Measurements from ENCODE around the gene SLC30A2. TPM values are rescaled to one million over a fixed set of nuclear protein-coding genes. Genes with fewer than 3 reads are reported as not detected.

Gene SLC30A2
- total and polyA plus RNA-seq, 3 donors from 2014 or later: 0.24 to 1.0 (median 0.87) TPM

DNA sequence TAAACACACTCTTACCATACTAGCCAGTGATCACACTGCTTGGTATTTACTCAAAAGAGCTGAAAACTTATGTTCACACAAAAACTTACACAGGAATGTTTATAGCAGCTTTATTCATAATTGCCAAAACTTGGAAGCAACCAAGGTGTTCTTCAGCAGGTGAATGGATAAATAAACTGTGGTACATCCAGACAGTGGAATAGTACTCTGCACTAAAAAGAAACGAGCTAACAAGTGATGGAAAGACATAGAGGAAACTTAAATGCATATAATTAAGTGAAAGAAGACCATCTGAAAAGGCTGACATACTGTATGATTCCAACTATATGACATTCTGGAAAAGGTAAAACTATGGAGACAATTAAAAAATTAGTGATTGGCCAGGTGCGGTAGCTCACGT is 45.0 kb upstream of the SLC30A2 start:
- H3K4me1 ChIP-seq: no peaks in the 10 kb centered on the region
- no peaks in the 10 kb centered on the region for H3K36me3 ChIP-seq (ENCODE audit: low read depth, missing control alignments)
- no peak for DNase-seq
- TF ChIP-seq, protein P1, sequence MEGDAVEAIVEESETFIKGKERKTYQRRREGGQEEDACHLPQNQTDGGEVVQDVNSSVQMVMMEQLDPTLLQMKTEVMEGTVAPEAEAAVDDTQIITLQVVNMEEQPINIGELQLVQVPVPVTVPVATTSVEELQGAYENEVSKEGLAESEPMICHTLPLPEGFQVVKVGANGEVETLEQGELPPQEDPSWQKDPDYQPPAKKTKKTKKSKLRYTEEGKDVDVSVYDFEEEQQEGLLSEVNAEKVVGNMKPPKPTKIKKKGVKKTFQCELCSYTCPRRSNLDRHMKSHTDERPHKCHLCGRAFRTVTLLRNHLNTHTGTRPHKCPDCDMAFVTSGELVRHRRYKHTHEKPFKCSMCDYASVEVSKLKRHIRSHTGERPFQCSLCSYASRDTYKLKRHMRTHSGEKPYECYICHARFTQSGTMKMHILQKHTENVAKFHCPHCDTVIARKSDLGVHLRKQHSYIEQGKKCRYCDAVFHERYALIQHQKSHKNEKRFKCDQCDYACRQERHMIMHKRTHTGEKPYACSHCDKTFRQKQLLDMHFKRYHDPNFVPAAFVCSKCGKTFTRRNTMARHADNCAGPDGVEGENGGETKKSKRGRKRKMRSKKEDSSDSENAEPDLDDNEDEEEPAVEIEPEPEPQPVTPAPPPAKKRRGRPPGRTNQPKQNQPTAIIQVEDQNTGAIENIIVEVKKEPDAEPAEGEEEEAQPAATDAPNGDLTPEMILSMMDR (IDR thresholded peaks at IDR 0.05): no peak
- TF ChIP-seq POLR2A (IDR thresholded peaks at IDR 0.05): no peak
- no peak overlapping the region for H3K4me3 ChIP-seq
- no peaks in the 10 kb centered on the region for H3K9me3 ChIP-seq
- intact Hi-C loops (cut with DNase I; ENCODE audit: low total_unique reads): no loop called here
- no peak overlapping the region for H3K27ac ChIP-seq
- 90 to 91% methylated on average over 3 of the region's 3 CpGs for WGBS, 2 donors
- no peaks in the 10 kb centered on the region for H3K27me3 ChIP-seq

GRCh38 chr1:26089125-26089524 is 43.2 kb upstream of the SLC30A2 start:
- 91 to 95% methylated on average over 3 of the region's 3 CpGs for WGBS, 2 donors
- intact Hi-C loops (cut with DNase I; ENCODE audit: low total_unique reads): no loop called here
- Histone ChIP-seq H3K27ac (no peak overlapping the region), H3K9me3 (no peaks in the 10 kb centered on the region), H3K36me3 (ENCODE audit: low read depth, missing control alignments) (no peaks in the 10 kb centered on the region), H3K4me1 (no peaks in the 10 kb centered on the region), H3K4me3 (no peak overlapping the region), H3K27me3 (no peaks in the 10 kb centered on the region)
- no peak for TF ChIP-seq POLR2A (IDR thresholded peaks at IDR 0.05)
- TF ChIP-seq, protein P1 (IDR thresholded peaks at IDR 0.05): no peak
- no peak for DNase-seq

DNA sequence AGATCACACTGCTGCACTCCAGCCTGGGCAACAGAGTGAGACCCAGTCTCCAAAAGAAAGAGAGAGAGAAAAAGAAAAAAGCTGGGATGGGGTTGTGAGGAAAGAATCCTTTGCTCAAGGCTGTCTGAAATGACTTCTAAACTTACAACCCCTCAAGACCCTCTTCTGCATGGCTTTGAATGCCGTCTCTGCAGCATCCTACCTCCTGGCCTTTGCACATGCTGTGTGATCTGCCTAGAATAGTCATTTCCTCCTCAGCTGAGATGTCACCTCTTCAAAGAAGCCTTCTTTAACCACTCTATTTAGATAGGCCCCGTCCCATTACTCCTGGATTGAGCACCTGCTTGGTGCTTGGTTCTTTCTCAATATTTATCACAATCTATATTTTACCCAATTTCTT is 38.9 kb upstream of the SLC30A2 start:
- 85 to 98% methylated on average over 2 of the region's 2 CpGs for WGBS, 2 donors
- no peak for DNase-seq
- Histone ChIP-seq H3K9me3 (no peaks in the 10 kb centered on the region), H3K4me1 (no peaks in the 10 kb centered on the region), H3K4me3 (no peak overlapping the region), H3K36me3 (ENCODE audit: low read depth, missing control alignments) (no peaks in the 10 kb centered on the region), H3K27me3 (no peaks in the 10 kb centered on the region), H3K27ac (no peak overlapping the region)
- no peak for TF ChIP-seq POLR2A (IDR thresholded peaks at IDR 0.05)
- TF ChIP-seq, protein P1 (IDR thresholded peaks at IDR 0.05): no peak
- intact Hi-C loops (cut with DNase I; ENCODE audit: low total_unique reads): no loop called here

DNA sequence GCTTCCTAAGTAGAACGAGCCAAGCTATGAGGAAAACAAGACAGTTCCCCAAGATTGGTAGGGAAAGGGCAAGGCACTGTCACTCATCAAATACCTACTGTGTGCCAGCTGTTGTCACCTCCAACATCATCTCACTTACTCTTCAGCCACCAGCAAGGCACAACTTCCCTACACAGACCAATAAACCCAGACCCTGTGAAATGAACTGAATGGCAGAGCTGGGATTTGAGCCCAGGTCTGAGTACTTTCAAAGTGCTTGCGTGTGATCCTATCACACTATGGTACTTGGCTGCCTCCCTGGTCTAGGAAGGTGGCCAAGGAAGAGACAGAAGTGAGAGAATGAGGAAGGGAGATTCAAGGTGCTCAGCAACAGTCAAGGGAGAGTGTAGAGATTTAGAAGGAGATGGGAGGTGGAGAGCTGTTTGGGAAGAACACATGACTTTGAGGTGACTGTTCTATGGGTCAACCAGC is 38.2 kb upstream of the SLC30A2 start:
- Histone ChIP-seq H3K27ac (no peak overlapping the region), H3K4me3 (no peak overlapping the region), H3K4me1 (no peaks in the 10 kb centered on the region), H3K27me3 (no peaks in the 10 kb centered on the region), H3K9me3 (no peaks in the 10 kb centered on the region), H3K36me3 (ENCODE audit: low read depth, missing control alignments) (no peaks in the 10 kb centered on the region)
- 56 to 65% methylated on average over 2 of the region's 2 CpGs for WGBS, 2 donors
- TF ChIP-seq, protein P1 (IDR thresholded peaks at IDR 0.05): no peak
- no peak for TF ChIP-seq POLR2A (IDR thresholded peaks at IDR 0.05)
- DNase-seq: no peak
- intact Hi-C loops (cut with DNase I; ENCODE audit: low total_unique reads): no loop called here

- H3K36me3 ChIP-seq (ENCODE audit: low read depth, missing control alignments): no peaks in the 10 kb centered on the region
- TF ChIP-seq, protein P1 (IDR thresholded peaks at IDR 0.05): no peak
- no peak for TF ChIP-seq POLR2A (IDR thresholded peaks at IDR 0.05)
- H3K27ac ChIP-seq: no peak overlapping the region
- H3K27me3 ChIP-seq: no peaks in the 10 kb centered on the region
- no peaks in the 10 kb centered on the region for H3K9me3 ChIP-seq
- H3K4me3 ChIP-seq: no peak overlapping the region
- no peak for DNase-seq
- no peaks in the 10 kb centered on the region for H3K4me1 ChIP-seq
- intact Hi-C loops (cut with DNase I; ENCODE audit: low total_unique reads): no loop called here
- 59 to 79% methylated on average over 5 of the region's 5 CpGs for WGBS, 2 donors
Measured at GRCh38 chr1:26083208-26083607, 37.3 kb upstream of the SLC30A2 start.

Measured in testis (tissue), 3 donors.